Measurements from ENCODE around the gene NDNF. TPM values are rescaled to one million over a fixed set of nuclear protein-coding genes. Genes with fewer than 3 reads are reported as not detected.

NDNF gene
- total RNA-seq, 1 experiment from 2014 or later: 2.4 TPM

DNA sequence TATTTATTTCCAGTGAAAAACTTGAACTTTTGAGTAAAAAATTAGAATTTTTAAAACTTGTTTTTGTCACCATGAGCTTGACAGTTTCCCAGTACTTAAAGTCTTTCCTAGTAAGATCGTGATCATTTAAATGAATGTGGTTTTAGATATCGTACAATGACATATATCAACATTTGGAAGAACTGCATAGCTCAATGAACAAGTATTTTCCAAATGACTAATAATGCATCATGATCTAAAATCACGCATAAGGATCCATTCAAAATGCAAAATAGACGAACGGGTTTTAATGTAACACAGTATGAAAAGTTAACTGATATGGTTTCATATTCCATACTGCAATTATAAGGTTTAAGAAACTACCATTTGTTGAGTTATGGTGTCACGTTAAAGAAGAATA, 4.1 kb upstream of the NDNF start:
- peaks cover 24% of the 10 kb centered on the region for H3K4me1 Mint-ChIP-seq
- POLR2A ChIA-PET: no interaction called here
- H3K9me3 Mint-ChIP-seq: no peaks in the 10 kb centered on the region
- H3K36me3 Mint-ChIP-seq: no peaks in the 10 kb centered on the region
- CTCF ChIA-PET: interaction anchor here (1.2 kb wide), 1 partner anchor 112 kb away, joined by 3 read pairs; no protein-coding TSS in a partner anchor
- no peak overlapping the region for H3K4me3 Mint-ChIP-seq
- H3K27ac Mint-ChIP-seq: no peak overlapping the region
- TF ChIP-seq ZNF281 (CRISPR knock-in tag; IDR thresholded peaks at IDR 0.05): no peak
- TF ChIP-seq TEAD4 (CRISPR knock-in tag; IDR thresholded peaks at IDR 0.05): no peak
- no peak for TF ChIP-seq ZNF416 (CRISPR knock-in tag; IDR thresholded peaks at IDR 0.05)
- TF ChIP-seq PREB (CRISPR knock-in tag; IDR thresholded peaks at IDR 0.05; ENCODE audit: borderline replicate concordance): no peak
- no peak for TF ChIP-seq SP1 (CRISPR knock-in tag; conservative IDR thresholded peaks at IDR 0.05)
- TF ChIP-seq E2F4 (CRISPR knock-in tag; IDR thresholded peaks at IDR 0.05; ENCODE audit: borderline replicate concordance, low read depth): no peak
- no peak for TF ChIP-seq CREB1 (CRISPR knock-in tag; IDR thresholded peaks at IDR 0.05)
- TF ChIP-seq, protein P1, sequence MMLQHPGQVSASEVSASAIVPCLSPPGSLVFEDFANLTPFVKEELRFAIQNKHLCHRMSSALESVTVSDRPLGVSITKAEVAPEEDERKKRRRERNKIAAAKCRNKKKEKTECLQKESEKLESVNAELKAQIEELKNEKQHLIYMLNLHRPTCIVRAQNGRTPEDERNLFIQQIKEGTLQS (CRISPR knock-in tag; conservative IDR thresholded peaks at IDR 0.05): no peak
- TF ChIP-seq MLX (CRISPR knock-in tag; IDR thresholded peaks at IDR 0.05): no peak
- TF ChIP-seq ZNF317 (CRISPR knock-in tag; IDR thresholded peaks at IDR 0.05; ENCODE audit: borderline replicate concordance, low read depth): no peak
- no peak for TF ChIP-seq USF1 (CRISPR knock-in tag; IDR thresholded peaks at IDR 0.05)
- no peak for DNase-seq (ENCODE audit: low spot score)
- H3K27me3 Mint-ChIP-seq (ENCODE audit: low read depth): peaks cover 29% of the 10 kb centered on the region
- ATAC-seq: no peak

- ATAC-seq (peak; percentile 3; the same call in 1 of the 2 replicates), DNase-seq (ENCODE audit: low spot score) (no peak)
- Mint-ChIP-seq H3K27me3 (ENCODE audit: low read depth) (peaks cover 53% of the 10 kb centered on the region), H3K4me1 (peaks cover 34% of the 10 kb centered on the region), H3K36me3 (no peaks in the 10 kb centered on the region), H3K4me3 (peak overlapping the region; percentile 88), H3K9me3 (no peaks in the 10 kb centered on the region), H3K27ac (no peak overlapping the region)
- TF ChIP-seq FOXK1 (CRISPR knock-in tag; IDR thresholded peaks at IDR 0.05) (no peak), ETV6 (CRISPR knock-in tag; IDR thresholded peaks at IDR 0.05) (no peak), FOXJ3 (CRISPR knock-in tag; IDR thresholded peaks at IDR 0.05; ENCODE audit: borderline replicate concordance) (no peak), MLX (CRISPR knock-in tag; IDR thresholded peaks at IDR 0.05) (no peak), ZNF416 (CRISPR knock-in tag; IDR thresholded peaks at IDR 0.05) (no peak), AFF4 (CRISPR knock-in tag; IDR thresholded peaks at IDR 0.05; ENCODE audit: borderline replicate concordance) (no peak)
- TF ChIP-seq, protein P2, sequence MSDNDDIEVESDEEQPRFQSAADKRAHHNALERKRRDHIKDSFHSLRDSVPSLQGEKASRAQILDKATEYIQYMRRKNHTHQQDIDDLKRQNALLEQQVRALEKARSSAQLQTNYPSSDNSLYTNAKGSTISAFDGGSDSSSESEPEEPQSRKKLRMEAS (CRISPR knock-in tag; IDR thresholded peaks at IDR 0.05): no peak
- ChIA-PET POLR2A (no interaction called here), CTCF (interaction anchor here (1.0 to 1.1 kb wide), 3 partner anchors 52 to 119 kb away, joined by 3 to 4 read pairs (median 3); no protein-coding TSS in a partner anchor)
These were observed 1.5 kb upstream of the NDNF start for GRCh38 chr4:121073672-121074381.

All from WTC11 (cell line).